Right hindlimb (tissue), 1 donor: ENCODE results near the gene INTS6.

ENCODE experiments used
- DNase-seq: peaks from one replicate; pipeline ENCODE4 v3.0.0-alpha.2; 2018

Gene INTS6, protein sequence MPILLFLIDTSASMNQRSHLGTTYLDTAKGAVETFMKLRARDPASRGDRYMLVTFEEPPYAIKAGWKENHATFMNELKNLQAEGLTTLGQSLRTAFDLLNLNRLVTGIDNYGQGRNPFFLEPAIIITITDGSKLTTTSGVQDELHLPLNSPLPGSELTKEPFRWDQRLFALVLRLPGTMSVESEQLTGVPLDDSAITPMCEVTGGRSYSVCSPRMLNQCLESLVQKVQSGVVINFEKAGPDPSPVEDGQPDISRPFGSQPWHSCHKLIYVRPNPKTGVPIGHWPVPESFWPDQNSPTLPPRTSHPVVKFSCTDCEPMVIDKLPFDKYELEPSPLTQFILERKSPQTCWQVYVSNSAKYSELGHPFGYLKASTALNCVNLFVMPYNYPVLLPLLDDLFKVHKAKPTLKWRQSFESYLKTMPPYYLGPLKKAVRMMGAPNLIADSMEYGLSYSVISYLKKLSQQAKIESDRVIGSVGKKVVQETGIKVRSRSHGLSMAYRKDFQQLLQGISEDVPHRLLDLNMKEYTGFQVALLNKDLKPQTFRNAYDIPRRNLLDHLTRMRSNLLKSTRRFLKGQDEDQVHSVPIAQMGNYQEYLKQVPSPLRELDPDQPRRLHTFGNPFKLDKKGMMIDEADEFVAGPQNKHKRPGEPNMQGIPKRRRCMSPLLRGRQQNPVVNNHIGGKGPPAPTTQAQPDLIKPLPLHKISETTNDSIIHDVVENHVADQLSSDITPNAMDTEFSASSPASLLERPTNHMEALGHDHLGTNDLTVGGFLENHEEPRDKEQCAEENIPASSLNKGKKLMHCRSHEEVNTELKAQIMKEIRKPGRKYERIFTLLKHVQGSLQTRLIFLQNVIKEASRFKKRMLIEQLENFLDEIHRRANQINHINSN

DNA sequence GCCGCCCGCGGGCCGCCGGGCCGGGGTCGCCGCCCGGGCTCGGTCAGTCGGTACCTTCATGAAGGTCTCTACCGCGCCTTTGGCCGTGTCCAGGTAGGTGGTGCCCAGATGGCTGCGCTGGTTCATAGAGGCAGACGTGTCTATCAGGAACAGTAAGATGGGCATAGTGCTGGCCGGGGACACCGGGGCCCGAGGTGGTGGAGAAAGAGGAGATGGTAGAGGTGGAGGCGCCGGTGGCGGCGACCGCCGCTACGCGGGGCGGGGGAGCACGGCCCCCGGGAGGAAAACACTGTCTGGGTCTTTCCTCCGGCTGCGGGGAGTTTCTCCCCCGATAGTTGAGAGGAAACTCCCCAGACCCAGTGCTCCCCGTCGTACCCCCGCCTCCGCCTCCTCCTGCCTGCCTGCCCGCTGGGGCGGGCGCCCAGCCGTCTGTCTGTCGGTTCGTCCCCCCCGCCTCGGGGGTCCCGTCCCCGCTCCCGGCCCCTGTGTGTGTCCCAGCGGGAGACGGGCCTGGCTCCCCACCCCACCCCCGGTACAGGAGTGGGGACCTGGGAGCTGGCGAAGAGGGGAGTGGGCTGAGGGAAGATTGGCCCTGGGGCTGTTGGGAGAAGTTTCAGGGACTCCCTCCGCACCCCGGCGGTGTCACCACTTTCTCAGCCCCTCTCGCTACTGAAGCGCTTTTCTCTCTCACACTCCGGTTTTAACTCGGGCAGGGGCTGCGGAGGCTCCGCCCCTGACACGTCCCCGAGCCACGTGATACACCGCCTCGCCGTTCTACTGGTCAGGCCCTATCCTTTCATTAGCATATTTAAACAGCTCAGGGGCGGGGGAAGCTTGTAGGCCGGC is at the start of gene INTS6:
TSS of gene INTS6 (minus strand) at position 676 of the 846 bp plus-strand sequence. CDS start at position 165, 511 bp downstream.
- peak; percentile 99 for DNase-seq

DNA sequence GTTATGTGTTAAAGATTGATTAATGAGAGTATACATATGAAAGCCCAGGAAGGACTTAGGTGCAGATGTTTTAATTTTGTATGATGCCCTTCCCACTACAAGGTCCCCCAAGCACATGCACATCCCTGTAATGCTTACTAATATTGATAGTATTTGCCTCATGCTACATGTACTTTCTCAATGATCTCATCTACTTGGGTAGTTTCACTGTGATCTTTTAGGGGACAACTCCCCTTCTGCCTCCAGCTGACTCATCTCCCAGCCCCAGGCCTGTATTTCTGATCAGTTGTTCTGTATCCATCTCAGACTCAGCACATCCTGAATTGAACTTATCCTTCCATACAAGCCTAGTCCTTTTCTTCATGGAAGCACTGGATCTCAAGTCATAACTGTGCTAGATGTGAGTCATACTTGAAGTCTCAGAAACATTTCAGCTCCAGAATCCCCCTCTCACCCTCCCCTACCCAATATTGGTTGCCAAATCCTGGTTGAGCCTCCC is 49.4 kb upstream of the INTS6 start:
- DNase-seq: no peak

DNA sequence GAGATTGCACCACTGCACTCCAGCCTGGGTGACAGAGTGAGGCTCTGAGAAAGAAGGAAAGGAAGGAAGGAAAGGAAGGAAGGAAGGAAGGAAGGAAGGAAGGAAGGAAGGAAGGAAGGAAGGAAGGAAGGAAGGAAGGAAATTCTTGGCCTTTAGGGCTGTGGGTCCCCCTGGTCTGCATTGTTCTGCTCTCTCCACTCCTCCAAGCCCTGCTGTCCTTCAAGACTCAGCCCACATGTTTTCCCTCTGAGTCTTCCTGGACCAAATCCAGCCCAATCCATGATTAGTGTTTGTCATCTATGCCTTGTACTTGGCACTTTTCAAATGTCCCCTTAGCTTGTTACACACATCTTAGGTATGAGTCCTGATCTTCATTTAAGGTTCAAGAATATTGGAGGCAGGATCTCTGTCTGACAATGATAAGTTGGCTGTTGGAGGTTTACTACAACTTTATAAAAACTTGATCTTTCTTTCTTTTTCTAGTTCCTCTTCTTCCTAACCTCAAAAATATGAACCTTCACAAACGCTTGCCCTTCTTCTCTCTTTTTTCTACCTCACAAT is 48.8 kb upstream of the INTS6 start:
- DNase-seq: no peak

DNA sequence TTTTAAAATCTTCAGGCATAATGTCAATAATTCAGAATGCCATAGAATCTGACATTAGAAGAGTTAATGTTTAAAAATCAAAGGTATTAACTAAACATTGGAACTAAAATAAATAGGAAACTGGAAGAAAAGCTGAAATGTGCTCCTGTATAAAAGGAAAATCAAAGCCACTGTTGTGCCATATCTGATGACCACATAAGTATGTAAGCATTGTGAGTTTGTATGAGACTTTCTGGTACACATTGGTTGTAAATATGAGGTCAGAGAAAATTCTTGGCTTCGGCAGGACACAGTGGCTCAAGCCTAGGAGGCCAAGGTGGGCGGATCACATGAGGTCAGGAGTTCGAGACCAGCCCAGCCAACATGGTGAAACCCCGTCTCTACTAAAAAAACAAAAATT is 48.3 kb upstream of the INTS6 start:
- DNase-seq: no peak

DNA sequence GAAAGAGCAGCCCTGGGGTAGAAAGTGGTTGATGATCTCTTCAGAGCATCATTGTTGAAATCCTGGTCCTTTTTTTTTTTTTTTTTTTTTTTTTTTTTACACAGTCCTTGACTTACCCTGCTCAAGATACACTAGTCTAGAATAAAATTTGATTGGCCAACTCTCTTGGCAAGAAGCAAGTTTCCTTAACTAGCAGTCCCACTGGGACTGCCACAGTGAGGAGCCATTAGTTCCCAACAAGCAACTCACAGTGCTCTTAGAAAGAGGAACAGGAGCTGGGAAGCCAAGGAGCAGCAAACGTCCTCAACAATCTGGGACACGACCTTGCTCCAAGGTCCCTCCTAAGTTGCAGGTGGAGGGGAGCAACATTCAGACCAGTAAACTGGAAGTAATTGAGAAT is 47.9 kb upstream of the INTS6 start:
- DNase-seq: no peak

DNA sequence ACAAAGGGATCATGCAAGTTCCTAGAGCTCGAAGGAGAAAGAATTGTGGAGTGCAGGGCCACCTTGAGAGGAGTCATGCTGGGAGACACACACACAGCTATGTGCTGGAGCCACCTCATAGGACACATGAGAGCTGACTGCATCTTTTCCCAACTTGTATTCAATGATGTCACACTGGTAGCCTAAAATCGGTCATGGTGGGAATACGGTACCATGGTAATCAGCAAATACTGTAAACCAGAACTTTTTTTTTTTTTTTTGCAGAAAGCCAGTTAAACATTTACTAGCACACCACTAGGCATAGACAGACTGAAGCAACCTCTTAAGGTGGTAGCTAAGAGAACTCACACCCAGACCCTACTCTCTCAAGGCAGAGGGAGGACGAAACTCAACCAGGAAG is 47.0 kb upstream of the INTS6 start:
- DNase-seq: no peak

DNA sequence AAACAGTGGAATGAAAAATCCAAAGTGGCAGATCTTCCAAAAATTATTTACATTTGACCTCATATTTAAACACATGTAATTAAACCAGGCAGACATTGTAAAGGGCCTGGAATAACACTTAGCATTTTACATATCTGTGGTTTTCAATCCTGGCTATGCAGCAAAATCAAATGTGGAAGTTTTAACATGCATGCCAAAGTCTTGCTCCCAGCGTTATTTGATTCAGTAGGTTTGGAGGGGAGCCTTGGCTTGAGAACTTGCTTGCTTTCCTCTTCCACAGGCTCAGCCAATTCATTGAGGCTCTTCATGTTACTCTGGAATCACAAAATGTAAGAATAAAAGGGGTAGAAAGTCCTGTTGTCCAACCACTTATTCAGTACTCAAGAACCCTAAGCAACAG is 42.5 kb upstream of the INTS6 start:
- peak; percentile 40 for DNase-seq

DNA sequence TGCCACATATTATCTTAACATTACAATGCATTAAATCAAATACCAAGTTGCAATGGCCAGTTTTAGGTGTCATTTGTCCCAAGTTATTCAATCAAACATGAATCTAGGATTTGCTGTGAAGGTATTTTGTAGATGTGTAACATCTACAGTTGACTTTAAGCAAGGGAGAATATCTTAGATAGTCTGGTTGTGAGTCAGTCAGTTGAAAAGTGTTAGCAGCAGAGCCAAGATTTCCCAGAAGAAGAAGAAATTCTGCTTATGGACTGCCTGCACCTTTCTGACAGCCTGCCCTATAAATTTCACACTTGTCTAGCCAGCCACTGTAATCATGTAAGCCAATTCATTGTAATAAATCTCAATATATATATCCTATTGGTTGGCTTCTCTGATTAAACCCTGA is 41.3 kb upstream of the INTS6 start:
- DNase-seq: no peak

DNA sequence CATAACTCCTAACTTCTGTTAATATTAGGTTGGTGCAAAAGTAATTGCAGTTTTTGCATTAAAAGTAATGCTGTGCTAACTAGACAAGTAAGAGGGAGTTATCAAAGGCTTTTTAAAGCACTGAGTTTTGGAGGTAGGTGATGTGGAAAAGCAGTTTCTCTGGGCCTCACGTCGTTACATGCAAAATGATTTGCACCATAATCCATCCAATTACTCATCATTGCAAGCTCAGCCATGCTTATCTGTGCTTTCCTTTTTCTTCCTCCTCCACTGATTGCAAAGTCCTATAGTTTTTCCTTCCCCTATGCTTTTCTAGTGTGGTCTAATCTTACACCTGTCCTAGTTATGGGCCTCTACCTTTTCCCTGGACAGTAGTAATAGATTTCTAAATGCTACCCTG is 35.4 kb upstream of the INTS6 start:
- DNase-seq: no peak

DNA sequence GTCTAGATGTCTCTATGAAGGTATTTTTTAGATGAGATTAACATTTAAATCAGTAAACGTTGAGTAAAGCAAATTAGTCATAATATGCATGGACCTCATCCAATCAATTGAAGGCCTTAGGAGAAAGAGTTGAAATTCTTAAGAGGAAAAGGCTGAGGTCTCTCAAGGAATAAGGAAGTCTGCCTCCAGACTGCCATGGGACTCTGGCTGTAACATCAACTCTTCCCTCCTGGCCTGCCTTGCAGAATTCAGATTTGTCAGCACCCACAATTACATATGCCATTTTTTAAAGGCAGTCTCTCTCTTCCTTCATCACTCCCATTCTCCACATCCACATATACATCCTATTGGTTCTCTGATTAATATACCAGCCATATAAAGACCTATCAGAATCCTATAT is 28.8 kb upstream of the INTS6 start:
- no peak for DNase-seq

DNA sequence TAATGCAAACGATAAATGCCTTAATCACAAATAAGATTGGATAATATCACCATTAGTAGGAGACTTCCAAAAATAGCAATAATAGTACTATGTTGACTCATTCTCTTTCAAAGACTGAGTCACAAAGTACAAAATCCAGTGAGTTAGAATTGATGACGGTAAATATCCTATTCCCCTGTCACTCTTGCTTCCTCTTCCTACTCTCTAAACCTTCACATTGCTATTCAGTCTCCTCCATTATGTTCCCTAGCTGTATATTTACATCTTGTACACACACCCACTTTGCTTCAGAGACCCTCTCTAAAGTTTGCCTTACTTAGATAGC is 26.3 kb upstream of the INTS6 start:
- no peak for DNase-seq

DNA sequence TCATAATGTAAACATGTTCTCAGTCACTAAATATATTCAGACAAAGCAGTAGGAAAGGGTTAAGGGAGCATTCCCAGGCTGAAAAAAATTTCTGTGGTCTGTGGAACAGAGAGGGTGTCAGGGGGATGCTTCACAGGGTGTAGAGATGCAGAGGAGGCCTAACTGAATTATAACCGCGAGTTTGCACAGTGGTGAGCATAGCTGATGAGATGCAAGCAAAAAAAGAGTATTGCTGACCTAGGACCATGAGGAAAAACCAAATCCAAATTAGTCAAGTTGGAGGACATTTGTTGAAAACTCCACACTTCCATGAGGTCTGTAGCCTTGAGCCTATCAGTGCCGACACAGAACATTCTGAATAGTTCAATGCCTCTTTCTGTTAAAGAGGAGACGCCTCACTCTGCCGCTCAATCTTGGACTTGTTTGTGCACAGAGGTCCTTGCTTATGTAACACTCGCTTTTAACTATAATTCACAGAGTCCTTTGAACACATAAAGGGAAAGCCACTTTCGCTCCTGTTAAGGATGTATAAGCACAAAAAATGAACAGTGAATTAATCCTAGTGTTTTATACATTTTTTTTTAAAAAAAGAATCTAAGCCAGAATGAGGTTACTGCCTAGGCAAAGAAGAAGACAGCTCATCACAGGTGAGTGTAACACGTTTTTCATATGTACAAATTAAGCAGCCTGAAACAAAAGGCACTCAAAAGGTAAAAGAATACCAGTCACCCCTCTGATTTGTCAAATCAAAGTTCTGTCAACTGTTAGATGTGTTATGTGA is 25.8 kb upstream of the INTS6 start:
- no peak for DNase-seq

DNA sequence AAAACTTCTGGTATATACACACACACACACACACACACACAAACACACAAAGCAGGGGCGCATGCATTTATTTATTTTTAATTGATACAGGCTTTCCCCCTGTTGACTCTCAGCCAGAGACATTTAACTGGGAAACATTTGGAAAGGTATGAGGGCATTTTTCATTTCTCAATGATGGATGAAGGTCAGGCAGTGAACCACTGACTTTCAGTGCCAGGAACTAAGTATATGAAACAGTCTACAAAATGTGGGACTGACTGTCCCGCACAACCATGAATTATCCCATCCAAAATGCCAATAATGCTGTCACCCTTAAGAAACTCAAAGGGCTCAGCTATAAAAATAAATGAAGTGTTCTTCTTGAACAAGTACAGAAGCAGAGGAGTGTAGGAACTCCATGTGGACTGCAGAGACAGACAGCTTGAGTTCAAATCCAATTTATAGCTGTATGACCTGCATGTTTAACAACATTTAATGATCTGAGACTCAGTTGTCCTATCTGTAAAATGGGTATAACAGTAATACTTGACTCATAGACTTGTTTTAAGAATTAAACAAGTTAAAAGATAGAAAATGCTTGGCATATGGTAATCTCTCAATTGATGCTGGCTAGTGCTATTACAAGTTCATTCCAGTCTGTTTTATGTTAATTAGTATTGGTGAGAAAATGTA is 25.0 kb upstream of the INTS6 start:
- no peak for DNase-seq

DNA sequence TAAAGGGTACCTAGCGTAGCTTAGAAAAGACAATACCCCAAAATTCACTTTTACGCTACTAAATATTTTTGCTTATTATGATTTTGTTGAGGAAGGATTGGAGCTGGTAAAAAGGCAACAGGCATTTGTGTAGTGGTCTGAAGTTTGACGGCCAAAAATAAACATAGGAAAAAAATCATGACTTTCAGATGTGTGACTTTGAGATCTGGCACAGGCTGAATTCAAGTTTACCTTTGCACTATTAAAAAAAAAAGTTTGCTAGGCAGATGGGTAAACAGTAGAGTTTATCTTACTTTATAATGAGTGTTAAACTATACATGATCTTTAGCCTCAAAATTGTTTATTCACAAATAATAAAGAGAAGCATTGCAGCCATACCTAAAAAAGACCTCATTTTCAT is 24.3 kb upstream of the INTS6 start:
- DNase-seq: no peak

DNA sequence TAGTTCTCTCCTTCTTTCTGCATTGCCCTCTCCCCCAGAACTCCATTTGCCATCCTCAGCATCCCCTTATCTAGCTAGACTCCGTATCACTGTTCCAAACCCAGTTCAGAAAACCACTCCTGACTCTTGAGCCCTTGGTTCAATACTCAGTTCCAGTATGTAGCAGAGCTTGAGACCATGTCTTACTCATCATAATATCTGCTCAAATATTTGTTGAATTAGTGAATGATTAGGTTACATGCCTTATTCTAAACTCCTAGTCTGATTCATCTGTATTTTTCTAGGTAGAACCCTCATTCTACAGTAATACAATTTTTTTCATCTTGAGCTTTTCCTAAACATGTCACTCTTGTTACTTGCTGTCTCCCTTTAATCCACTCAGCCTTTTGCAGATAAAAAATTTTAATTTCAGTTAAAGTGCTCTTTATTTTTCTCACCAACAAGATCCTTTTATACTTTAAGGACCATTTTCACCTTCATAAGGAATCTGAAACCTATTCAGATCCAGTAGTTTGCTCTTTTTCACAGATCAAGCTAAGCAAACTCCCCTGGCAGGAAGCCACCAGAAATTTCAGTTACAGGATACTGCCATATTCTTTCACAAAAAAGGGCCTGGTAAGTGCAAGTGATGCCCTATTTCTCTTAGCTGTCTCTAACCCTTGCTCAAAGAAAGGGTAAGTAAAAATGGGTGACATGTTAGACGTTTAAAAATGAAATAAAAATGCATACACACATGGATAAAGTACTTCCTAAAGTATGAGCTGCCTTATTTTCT is 23.1 kb upstream of the INTS6 start:
- DNase-seq: no peak

DNA sequence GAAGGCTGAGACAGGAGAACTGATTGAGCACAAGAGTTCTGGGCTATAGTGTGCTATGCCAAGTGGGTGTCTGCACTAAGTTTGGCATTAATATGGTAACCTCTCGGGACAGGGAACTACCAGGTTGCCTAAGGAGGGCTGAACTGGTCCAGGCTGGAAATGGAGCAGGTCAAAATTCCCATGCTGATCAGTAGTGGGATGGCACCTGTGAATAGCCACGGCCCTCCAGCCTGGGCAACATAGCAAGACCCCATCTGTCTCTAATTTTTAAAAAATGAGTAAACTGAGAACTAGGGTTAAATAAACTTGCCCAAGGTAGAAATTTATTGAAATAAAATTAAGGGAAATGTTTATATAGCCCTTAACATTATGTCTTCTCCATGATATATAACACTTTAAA is 17.0 kb upstream of the INTS6 start:
- DNase-seq: no peak

DNA sequence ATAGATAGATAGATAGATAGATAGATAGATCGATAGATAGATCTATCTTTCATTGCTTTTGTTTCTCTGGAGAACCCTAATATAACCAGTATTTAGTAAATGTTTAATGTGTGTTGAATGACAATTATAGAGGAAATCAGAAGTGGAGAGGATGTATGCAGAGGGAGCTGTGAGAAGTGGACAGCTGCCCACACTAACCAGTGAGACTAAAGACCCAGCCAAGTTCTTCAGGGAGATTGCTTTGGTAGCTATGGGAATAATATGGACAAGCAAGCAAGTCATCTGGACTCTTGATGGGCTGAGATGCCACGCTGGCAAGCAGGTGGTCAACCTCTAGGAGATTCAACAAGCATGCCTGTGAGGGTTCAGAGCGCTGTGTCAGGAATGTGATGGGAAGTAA is 14.9 kb upstream of the INTS6 start:
- DNase-seq: no peak

DNA sequence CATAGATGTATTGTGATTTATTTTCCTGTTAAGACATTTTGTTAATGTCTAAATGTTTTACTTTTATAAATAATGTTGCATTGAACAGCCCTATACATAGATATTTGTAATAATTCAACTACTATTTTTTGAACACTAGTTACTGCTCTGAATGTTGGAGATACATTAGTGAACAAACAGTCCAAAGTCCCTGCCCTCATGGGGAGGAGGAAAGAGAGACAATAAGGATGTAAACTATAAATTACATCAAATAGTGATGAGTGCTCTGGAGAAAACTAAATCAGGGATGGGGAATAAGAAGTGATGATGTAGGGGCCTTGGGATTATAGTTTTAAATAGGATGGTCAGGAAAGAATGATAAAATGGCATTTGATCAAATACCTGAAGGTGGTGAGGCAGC is 12.3 kb upstream of the INTS6 start:
- DNase-seq: no peak

DNA sequence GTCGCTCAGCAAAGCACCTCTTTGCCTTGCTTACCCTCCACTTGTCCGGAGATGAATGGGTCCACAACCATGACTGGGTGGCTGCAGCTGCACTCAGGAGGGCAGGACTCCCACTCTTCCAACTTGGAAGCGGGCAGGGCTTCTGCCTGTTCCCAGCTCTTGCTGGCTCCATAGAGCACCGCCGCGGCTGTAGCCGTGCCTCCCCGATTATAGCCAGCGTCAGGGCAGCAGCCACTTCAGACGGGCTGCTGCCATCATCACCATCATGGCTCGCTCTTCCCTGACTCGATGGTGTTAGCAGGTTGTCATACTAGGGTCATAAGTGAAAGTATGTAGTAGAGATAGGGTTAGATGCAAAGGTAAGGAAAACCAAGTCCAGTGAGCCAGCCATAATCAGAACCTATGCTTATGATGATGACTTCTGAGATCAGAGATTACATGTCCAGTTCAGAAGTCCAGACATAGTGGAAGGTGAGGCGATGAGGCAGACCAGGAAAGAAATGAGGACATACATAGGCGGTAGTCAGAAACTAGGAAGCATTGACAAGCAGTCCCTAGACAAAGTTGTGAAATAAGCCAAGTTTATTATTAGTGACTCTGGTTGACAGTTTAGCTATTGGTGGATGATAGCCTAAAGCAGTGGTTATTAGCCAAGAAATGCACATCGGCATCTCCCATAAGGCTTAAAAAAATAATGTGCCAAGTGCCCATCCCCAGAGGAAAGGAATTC is 4.4 kb upstream of the INTS6 start:
- DNase-seq: no peak

DNA sequence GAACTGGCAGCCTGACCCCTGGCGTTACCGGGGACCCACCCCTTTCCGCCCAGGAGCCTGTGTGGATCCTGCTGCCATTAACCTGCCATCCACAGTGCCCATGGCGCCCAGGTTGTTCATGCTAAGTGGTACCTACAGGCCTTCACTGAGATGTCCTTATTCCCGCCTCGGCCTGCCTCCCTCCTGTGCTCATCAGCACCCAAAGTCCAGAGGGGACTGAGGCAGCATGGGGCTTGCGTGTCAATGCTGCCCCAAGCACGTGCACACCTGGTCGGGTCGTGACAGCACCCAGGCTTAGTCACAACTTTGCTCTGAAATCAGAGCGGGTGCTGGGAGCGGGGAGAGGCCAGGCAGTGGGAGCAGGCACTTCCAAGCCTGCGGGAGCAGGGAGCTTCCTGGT is 3.7 kb upstream of the INTS6 start:
- DNase-seq: no peak
